K562 (cell line): ENCODE measurements around the gene PHC3. TPM values are rescaled to one million over a fixed set of nuclear protein-coding genes. Genes with fewer than 3 reads are reported as not detected.

ENCODE experiments used
- ARHGAP35 ChIP-seq: fragments of 450-650 bp; IDR thresholded peaks from 2 replicates; pipeline ENCODE4 v1.6.1; 2018; ENCODE audit not compliant: partially characterized antibody
- BRD9 ChIP-seq: fragments of 450-650 bp; IDR thresholded peaks from 2 replicates; pipeline ENCODE4 v1.6.1; 2018; ENCODE audit warnings: low read depth; ENCODE audit not compliant: partially characterized antibody
- DACH1 ChIP-seq: fragments of 450-650 bp; IDR thresholded peaks from 2 replicates; pipeline ENCODE4 v1.6.1; 2018; ENCODE audit not compliant: partially characterized antibody
- GATA2 ChIP-seq: sonication (generic); formaldehyde crosslinking; IDR thresholded peaks from 2 replicates; pipeline ENCODE4 v1.4.0; 2020; ENCODE audit warnings: mild to moderate bottlenecking, missing genetic modification reagents
- GTF2A2 ChIP-seq: IDR thresholded peaks from 2 replicates; pipeline ENCODE4 v1.6.1; 2016; ENCODE audit warnings: mild to moderate bottlenecking, missing genetic modification characterization, missing compliant biosample characterization
- HES1 ChIP-seq: fragments of 450-650 bp; IDR thresholded peaks from 2 replicates; pipeline ENCODE4 v1.6.1; 2016; ENCODE audit warnings: low read depth, mild to moderate bottlenecking, moderate library complexity
- HMGN3 ChIP-seq: IDR thresholded peaks from 2 replicates; pipeline ENCODE4 v1.6.1; 2011; ENCODE audit warnings: borderline replicate concordance, low read depth, mild to moderate bottlenecking, mixed read lengths, low read length; ENCODE audit not compliant: insufficient read length; ENCODE audit errors: extremely low read depth
- HNRNPH1 ChIP-seq: fragments of 200-400 bp; formaldehyde crosslinking; optimal IDR thresholded peaks from 2 replicates; pipeline ENCODE3; 2017; ENCODE audit warnings: low read depth, mild to moderate bottlenecking, low read length, moderate library complexity
- POLR2AphosphoS5 ChIP-seq: IDR thresholded peaks from 2 replicates; pipeline ENCODE4 v1.6.1; 2011; ENCODE audit warnings: mild to moderate bottlenecking, low read depth, low read length, moderate library complexity; ENCODE audit not compliant: control insufficient read depth, insufficient read depth
- USF1 ChIP-seq: sonication (generic); formaldehyde crosslinking; IDR thresholded peaks from 2 replicates; pipeline ENCODE4 v1.9.0; 2022; ENCODE audit warnings: mild to moderate bottlenecking, missing genetic modification reagents
- ZBTB2 ChIP-seq: fragments of 450-650 bp; IDR thresholded peaks from 2 replicates; pipeline ENCODE4 v1.6.1; 2016; ENCODE audit warnings: antibody characterized with exemption
- ZBTB26 ChIP-seq: fragments of 450-650 bp; formaldehyde crosslinking; IDR thresholded peaks from 2 replicates; pipeline ENCODE4 v1.4.0; 2022; ENCODE audit warnings: missing genetic modification characterization
- ZBTB34 ChIP-seq: fragments of 250-450 bp; sonication (Bioruptor Pico); IDR thresholded peaks from 2 replicates; pipeline ENCODE4 v1.8.0; 2021; ENCODE audit warnings: mild to moderate bottlenecking, moderate library complexity
- ZC3H11A ChIP-seq: IDR thresholded peaks from 2 replicates; pipeline ENCODE4 v1.6.1; 2012; ENCODE audit warnings: low read depth, low read length, improper control_type of control experiment
- ZNF140 ChIP-seq: fragments of 250-450 bp; sonication (Bioruptor Pico); IDR thresholded peaks from 2 replicates; pipeline ENCODE4 v1.8.0; 2021; ENCODE audit warnings: moderate library complexity, mild to moderate bottlenecking, inconsistent platforms
- polyA plus RNA-seq, 8 experiments: library from polyadenylated mRNA; depleted of rRNA in 4 of 8; stranded (reverse) in 5 of 8; unstranded in 3 of 8; fragments of >200 nt; fragmentation: Nextera tagmentation in 2 of 8; fragmentation: Illumina TruSeq in 1 of 8; extraction: Ambion mirVana in 2 of 8; extraction: Trizol in 1 of 8; gene quantifications; 2 replicates each; pipeline versions ENCODE4 v1.2.1 to v1.2.3, GENCODE V29; 2011 to 2014; ENCODE audit warnings: inconsistent platforms in 1 of 8, missing spikeins in 1 of 8
- total RNA-seq, 7 experiments: library from RNA; depleted of rRNA in 6 of 7; stranded (reverse); fragments of >200 nt in 6 of 7; fragmentation: Illumina TruSeq in 2 of 7; extraction: Trizol in 2 of 7; gene quantifications; 2 replicates each; pipeline versions ENCODE4 v1.2.1 to v1.2.3, GENCODE V29; 2011 to 2021; ENCODE audit warnings: low replicate concordance in 1 of 7
- TF ChIP-seq, protein P1 (sequence below): fragments of 450-650 bp; formaldehyde crosslinking; IDR thresholded peaks from 2 replicates; pipeline ENCODE4 v1.4.0; 2020; ENCODE audit warnings: mild to moderate bottlenecking, moderate library complexity
- TF ChIP-seq, protein P2 (sequence below): sonication (generic); formaldehyde crosslinking; IDR thresholded peaks from 2 replicates; pipeline ENCODE4 v1.8.1; 2023; ENCODE audit warnings: mild to moderate bottlenecking, missing genetic modification reagents

The PHC3 gene
- total and polyA plus RNA-seq, 9 of the 15 experiments (the other 6 are each of a cell fraction or from before 2014, with no cell fraction given): 3.1 to 21.6 (median 10.5) TPM

GRCh38 chr3:170132335-170132734 is 49.2 kb downstream of the PHC3 start (continued):
- TF ChIP-seq ZBTB26 (CRISPR knock-in tag): no peak
- TF ChIP-seq ZBTB34 (CRISPR knock-in tag): no peak
- no peak for TF ChIP-seq ZBTB2
- TF ChIP-seq ARHGAP35: no peak
- TF ChIP-seq BRD9: no peak
- no peak for TF ChIP-seq GATA2 (CRISPR knock-in tag)
- no peak for TF ChIP-seq ZNF140 (CRISPR knock-in tag)
- TF ChIP-seq ZC3H11A: no peak
- no peak for TF ChIP-seq USF1 (CRISPR knock-in tag)
- TF ChIP-seq HNRNPH1: no peak
- no peak for TF ChIP-seq HES1
- TF ChIP-seq, protein P1, sequence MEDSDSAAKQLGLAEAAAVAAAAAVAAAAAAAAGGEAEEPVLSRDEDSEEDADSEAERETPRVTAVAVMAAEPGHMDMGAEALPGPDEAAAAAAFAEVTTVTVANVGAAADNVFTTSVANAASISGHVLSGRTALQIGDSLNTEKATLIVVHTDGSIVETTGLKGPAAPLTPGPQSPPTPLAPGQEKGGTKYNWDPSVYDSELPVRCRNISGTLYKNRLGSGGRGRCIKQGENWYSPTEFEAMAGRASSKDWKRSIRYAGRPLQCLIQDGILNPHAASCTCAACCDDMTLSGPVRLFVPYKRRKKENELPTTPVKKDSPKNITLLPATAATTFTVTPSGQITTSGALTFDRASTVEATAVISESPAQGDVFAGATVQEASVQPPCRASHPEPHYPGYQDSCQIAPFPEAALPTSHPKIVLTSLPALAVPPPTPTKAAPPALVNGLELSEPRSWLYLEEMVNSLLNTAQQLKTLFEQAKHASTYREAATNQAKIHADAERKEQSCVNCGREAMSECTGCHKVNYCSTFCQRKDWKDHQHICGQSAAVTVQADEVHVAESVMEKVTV (CRISPR knock-in tag): no peak
- no peak for TF ChIP-seq HMGN3
- TF ChIP-seq POLR2AphosphoS5: no peak; the same call in 1 of the 2 replicates
- TF ChIP-seq DACH1: no peak
- TF ChIP-seq, protein P2, sequence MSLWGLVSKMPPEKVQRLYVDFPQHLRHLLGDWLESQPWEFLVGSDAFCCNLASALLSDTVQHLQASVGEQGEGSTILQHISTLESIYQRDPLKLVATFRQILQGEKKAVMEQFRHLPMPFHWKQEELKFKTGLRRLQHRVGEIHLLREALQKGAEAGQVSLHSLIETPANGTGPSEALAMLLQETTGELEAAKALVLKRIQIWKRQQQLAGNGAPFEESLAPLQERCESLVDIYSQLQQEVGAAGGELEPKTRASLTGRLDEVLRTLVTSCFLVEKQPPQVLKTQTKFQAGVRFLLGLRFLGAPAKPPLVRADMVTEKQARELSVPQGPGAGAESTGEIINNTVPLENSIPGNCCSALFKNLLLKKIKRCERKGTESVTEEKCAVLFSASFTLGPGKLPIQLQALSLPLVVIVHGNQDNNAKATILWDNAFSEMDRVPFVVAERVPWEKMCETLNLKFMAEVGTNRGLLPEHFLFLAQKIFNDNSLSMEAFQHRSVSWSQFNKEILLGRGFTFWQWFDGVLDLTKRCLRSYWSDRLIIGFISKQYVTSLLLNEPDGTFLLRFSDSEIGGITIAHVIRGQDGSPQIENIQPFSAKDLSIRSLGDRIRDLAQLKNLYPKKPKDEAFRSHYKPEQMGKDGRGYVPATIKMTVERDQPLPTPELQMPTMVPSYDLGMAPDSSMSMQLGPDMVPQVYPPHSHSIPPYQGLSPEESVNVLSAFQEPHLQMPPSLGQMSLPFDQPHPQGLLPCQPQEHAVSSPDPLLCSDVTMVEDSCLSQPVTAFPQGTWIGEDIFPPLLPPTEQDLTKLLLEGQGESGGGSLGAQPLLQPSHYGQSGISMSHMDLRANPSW (CRISPR knock-in tag): no peak
- no peak for TF ChIP-seq GTF2A2 (tag)
